DND-41 (cell line): Measurements from ENCODE around the gene BCO1.
"Not testable (repeated sequence)": the region's sequence is repeated elsewhere in the genome, so short reads cannot be mapped to it uniquely, and the experiment has no call there.

Experiments
- EZH2 ChIP-seq: IDR thresholded peaks from 3 replicates; pipeline ENCODE4 v1.6.1; 2012; ENCODE audit warnings: borderline replicate concordance, low read depth, mild to moderate bottlenecking, moderate library complexity, low read length, inconsistent platforms; ENCODE audit not compliant: severe bottlenecking
- TF ChIP-seq, protein P1 (sequence below): IDR thresholded peaks from 2 replicates; pipeline ENCODE4 v1.5.1; 2012; ENCODE audit warnings: borderline replicate concordance, low read length, moderate library complexity, mild to moderate bottlenecking; ENCODE audit not compliant: poor library complexity, severe bottlenecking; ENCODE audit errors: extremely low read depth

DNA sequence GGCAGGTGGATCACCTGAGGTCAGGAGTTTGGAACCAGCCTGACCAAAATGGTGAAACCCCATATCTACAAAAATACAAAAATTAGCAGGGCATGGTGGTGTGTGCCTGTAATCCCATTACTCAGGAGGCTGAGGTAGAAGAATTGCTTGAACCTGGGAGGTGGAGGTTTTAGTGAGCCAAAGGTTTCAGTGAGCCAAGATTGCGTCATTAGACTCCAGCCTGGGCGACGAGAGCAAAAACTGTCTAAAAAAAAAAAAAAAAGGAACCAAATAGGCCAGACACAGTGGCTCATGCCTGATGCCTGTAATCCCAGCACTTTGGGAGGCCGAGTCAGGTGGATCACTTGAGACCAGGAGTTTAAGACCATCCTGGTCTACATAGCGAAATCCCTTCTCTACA is 12.8 kb upstream of the BCO1 start:
- TF ChIP-seq, protein P1, sequence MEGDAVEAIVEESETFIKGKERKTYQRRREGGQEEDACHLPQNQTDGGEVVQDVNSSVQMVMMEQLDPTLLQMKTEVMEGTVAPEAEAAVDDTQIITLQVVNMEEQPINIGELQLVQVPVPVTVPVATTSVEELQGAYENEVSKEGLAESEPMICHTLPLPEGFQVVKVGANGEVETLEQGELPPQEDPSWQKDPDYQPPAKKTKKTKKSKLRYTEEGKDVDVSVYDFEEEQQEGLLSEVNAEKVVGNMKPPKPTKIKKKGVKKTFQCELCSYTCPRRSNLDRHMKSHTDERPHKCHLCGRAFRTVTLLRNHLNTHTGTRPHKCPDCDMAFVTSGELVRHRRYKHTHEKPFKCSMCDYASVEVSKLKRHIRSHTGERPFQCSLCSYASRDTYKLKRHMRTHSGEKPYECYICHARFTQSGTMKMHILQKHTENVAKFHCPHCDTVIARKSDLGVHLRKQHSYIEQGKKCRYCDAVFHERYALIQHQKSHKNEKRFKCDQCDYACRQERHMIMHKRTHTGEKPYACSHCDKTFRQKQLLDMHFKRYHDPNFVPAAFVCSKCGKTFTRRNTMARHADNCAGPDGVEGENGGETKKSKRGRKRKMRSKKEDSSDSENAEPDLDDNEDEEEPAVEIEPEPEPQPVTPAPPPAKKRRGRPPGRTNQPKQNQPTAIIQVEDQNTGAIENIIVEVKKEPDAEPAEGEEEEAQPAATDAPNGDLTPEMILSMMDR = not testable (repeated sequence)
- not testable (repeated sequence) for TF ChIP-seq EZH2
